Activated CD8-positive, alpha-beta memory T cell treated with anti-CD3 and anti-CD28 coated beads for 24 hours (primary cell): ENCODE measurements around the gene HSPA14.
"Not testable (repeated sequence)": the region's sequence is repeated elsewhere in the genome, so short reads cannot be mapped to it uniquely, and the experiment has no call there.

Experiments used
- DNase-seq: peaks from one replicate; pipeline ENCODE4 v3.0.0-alpha.2; 2020

HSPA14 gene

GRCh38 chr10:14837757-14838581 is at the start of gene HSPA14, which contains the start of the genes CDNF and MSANTD7:
TSS of gene HSPA14 (plus strand) at chr10:14838306. CDS start at chr10:14838403, 97 bp downstream.
TSS of gene CDNF (minus strand) at chr10:14838037. CDS start at chr10:14837946, 91 bp downstream.
TSS of gene MSANTD7 (plus strand) at chr10:14838306. CDS start at chr10:14842285, 3,979 bp downstream.
- DNase-seq = peak; percentile 99

DNA sequence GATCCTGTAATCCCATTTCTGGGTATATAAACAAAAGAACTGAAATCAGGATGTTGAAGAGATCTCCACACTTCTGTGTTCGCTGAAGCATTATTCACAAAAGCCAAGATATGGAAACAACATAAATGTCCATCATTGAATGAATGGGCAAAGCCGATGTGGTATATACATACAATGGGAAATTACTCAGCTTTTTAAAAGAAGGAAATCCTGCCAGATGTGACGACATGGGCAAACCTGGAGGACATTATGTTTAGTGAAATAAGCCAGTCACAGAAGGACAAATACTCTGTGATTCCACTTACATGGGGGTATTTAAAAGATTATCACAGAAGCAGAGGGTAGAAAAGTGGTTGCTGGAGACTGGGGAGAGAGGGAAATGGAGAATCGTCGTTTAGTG is 39.5 kb upstream of the HSPA14 start:
- DNase-seq = no peak

- no peak for DNase-seq
Measured at GRCh38 chr10:14800397-14800796, 37.7 kb upstream of the HSPA14 start.

- no peak for DNase-seq
Measured at GRCh38 chr10:14801723-14802122, 36.4 kb upstream of the HSPA14 start.

DNA sequence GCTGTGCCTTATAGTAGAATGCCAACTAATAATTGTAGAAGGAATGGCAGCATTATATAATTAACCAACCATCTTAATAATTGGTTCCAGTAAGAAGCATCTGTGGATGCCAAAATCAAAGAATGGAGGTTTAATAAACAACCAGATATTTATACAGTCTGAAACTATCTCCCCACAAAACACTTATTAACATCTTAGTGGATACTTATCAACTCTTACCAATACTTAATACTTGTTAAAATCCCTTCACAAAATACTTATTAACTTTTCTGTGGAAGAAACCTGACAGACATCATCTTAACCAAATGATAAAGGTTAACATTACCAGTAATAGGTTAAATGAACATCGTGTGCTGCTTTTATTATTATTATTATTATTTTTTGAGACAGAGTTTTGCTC is 34.3 kb upstream of the HSPA14 start:
- no peak for DNase-seq

- DNase-seq = no peak
Measured at GRCh38 chr10:14806318-14806717, 31.8 kb upstream of the HSPA14 start.

GRCh38 chr10:14810969-14811953 is 26.8 kb upstream of the HSPA14 start:
- DNase-seq = no peak

DNA sequence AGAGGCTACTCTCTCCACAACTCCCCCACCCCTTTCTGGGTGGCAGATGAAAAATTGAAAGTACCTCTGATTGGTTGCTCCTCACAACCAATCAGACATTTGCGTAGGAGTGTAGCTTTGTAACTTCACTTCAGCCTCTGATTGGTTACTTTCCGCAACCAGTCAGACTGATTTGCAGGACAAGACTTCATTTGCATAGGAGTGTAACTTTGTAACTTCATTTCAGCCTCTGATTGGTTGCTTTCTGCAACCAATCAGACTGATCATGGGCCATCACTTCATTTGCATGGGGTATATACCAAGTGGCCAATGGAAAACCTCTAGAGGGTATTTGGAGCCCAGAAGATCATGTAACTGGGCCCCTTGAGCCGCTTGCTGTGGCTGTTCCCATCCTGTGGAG is 25.8 kb upstream of the HSPA14 start:
- DNase-seq = no peak

DNA sequence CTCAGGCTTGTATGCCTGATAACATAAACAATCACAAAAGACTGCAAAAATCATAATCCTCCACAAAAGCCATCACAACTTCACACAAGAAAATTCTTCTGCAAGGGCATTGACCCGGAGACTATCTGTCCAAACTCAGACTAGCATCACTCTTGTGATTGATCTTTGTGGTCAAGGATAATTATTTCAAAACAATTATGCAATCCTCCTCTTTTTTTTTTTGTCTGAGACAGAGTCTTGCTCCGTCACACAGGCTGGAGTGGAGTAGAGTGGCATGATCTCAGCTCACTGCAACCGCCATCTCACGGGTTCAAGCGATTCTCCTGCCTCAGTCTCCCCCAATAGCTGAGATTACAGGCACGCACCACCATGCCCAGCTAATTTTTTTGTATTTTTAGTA is 22.4 kb upstream of the HSPA14 start:
- DNase-seq = no peak

GRCh38 chr10:14816717-14817116 is 21.4 kb upstream of the HSPA14 start:
- not testable (repeated sequence) for DNase-seq

- no peak for DNase-seq
Measured at GRCh38 chr10:14820010-14820774, 17.9 kb upstream of the HSPA14 start.

GRCh38 chr10:14820775-14821154 is 17.3 kb upstream of the HSPA14 start:
- DNase-seq = no peak

DNA sequence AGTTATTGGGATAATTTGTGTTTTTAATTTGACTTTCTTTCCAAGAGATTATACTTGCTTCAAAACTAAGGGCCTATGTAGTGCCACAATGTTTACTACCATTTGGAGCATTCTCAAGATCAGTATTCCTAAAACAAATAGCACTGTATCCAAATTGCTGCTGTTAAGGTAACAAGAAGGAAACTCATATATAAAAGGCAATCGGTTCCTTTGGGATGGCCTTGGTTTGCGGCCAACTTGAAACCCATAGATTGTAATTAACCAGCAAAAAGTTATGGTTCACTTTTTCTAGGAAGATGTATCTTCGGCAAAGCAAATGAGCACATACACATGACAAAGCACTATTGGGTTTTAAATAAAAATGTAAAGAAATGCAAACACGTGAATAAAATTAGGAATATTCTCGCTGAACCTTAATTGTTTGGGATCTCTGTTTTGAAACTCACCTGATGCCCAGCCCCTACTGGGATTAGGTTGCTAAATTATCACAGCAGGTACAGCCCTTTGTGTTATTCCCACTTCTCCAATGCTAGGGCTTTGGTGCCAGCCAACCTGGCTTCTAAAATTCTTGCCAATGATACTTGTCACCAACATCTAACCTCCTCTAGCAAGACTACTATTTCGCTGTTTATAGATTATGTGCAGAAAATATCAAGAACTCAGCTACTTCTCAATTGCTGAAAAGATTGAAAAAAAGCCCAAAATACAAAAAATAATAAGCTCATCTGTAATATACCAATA is 16.3 kb upstream of the HSPA14 start:
- DNase-seq = no peak

- DNase-seq = no peak
Measured at GRCh38 chr10:14822879-14823755, 15.0 kb upstream of the HSPA14 start.

- no peak for DNase-seq
Measured at GRCh38 chr10:14823966-14824365, 14.1 kb upstream of the HSPA14 start.

DNA sequence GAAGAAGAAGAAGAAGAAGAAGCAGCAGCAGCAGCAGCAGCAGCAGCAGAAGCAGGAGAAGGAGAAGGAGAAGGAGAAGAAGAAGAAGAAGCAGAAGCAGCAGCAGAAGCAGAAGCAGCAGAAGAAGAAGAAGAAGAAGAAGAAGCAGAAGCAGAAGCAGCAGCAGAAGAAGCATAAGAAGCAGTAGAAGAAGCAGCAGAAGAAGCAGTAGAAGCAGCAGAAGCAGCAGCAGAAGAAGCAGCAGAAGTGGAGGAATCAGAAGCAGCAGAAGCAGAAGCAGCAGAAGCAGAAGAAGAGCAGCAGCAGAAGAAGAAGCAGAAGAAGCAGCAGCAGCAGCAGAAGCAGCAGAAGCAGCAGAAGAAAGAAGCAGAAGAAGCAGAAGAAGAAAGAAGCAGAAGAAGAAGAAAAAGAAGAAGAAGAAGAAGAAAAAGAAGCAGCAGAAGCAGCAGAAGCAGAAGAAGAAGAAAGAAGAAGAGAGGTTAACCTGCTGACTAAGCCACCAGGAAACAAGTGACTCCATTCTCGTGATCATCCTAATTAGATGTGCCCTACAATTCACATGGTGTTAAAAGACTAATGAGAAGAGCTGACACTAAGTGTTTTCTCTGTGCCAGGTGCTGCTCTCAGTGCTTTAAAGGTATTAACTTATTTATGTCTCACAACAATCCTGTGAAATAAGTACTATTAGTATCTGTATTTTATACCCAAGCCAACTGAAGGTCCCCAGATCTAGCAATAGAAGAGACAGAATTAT is 11.9 kb upstream of the HSPA14 start:
- DNase-seq = no peak

DNA sequence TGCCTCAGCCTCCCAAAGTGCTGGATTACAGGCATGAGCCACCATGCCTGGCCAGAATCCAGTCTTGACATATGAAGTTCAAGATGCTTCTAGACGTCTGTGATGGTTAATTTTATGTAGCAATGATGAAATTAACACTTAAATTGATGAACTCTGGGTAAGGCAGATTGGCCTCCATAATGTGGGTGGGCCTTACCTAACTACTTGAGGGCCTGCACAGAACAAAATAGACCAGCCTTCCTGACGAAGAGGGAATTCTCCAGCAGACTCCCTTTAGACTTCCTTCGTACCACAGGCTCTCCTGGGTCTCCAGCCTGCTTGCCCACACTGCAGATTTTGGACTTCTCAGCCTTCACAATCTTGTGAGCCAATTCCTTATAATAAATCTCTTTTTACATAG is 5.0 kb upstream of the HSPA14 start:
- DNase-seq = no peak

- no peak for DNase-seq
Measured at GRCh38 chr10:14836208-14836607, 1.9 kb upstream of the HSPA14 start.

- no peak for DNase-seq
Measured at GRCh38 chr10:14837003-14837756, 926 bp upstream of the HSPA14 start.
